ENCODE results near the gene EFNA2. TPM values are rescaled to one million over a fixed set of nuclear protein-coding genes. Genes with fewer than 3 reads are reported as not detected.
"Not testable (repeated sequence)": the region's sequence is repeated elsewhere in the genome, so short reads cannot be mapped to it uniquely, and the experiment has no call there.

The EFNA2 gene
- total RNA-seq, 3 donors from 2014 or later, result not detected

DNA sequence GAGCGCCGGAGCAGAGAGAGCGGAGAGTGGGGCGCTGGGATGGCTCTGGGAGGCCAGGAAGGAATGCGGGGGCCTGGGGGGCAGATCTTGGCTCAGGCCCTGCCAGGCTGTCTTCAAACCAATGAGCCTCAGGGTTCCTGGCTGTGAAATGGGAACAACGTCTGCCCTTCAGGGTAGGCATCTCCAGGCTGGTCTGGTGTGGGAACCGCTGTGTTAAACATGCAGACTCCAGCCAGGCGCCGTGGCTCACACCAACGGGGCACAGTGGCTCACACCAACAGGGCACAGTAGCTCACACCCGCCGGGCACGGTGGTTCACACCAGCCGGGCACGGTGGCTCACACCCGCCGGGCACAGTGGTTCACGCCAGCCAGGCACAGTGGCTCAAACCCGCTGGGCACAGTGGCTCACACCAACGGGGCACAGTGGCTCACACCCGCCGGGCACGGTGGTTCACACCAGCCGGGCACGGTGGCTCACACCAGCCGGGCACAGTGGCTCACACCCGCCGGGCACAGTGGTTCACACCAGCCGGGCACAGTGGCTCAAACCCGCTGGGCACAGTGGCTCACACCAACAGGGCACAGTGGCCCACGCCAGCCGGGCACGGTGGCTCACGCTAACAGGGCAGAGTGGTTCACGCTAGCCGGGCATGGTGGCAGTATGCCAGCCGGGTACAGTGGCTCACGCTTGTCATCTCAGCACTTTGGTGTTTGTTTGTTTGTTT is 40.1 kb downstream of the EFNA2 start:
- no peaks in the 10 kb centered on the region for H3K4me1 Mint-ChIP-seq (ENCODE audit: low read depth)
- no peak for ATAC-seq
- peaks cover 33% of the 10 kb centered on the region for H3K27me3 Mint-ChIP-seq (ENCODE audit: low read depth)
- no peak overlapping the region for H3K4me3 Mint-ChIP-seq
- no peaks in the 10 kb centered on the region for H3K9me3 Mint-ChIP-seq
- H3K36me3 Mint-ChIP-seq (ENCODE audit: insufficient read depth), result no peaks in the 10 kb centered on the region
- no peak for DNase-seq

DNA sequence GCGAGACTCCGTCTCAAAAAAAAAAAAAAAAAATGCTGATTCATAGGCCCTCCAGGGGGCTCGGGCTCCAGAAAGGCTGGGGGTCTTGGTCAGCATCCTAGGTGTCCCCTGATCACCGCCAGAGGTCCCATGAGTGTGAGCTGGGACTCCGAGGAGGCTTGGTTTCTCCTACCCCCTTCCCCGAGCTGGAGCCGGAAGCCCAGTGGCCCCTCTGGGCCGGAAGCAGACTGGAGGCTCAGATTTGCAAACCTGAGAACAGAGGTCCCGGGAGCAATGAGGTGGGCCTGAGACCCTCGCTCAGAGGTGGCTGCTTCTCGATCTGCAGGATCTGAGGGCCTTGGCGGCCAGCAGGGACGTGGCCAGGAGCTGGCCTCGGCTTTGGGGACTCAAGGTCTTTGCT is 41.5 kb downstream of the EFNA2 start:
- H3K4me1 Mint-ChIP-seq (ENCODE audit: low read depth), result no peaks in the 10 kb centered on the region
- H3K4me3 Mint-ChIP-seq, result no peak overlapping the region
- ATAC-seq (no peak), DNase-seq (no peak)
- H3K9me3 Mint-ChIP-seq, result no peaks in the 10 kb centered on the region
- no peaks in the 10 kb centered on the region for H3K36me3 Mint-ChIP-seq (ENCODE audit: insufficient read depth)
- H3K27me3 Mint-ChIP-seq (ENCODE audit: low read depth), result peaks cover 35% of the 10 kb centered on the region

DNA sequence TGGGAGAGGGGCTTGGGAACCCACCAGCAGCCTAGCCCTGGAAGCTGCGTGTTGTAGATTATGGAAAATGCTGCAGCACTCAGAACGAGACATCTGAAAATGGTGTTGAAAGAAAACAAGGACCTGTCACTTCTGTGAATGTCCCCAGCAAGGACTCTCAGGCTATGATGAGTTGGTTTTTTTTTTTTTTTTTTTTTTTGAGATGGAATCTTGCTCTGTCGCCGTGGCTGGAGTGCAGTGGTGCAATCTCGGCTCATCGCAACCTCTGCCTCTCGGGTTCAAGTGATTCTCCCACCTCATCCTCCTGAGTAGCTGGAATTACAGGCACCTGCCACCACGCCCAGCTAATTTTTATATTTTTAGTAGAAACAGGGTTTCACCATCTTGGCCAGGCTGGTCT is 46.5 kb downstream of the EFNA2 start:
- not testable (repeated sequence) for H3K36me3 Mint-ChIP-seq (ENCODE audit: insufficient read depth); H3K4me3 Mint-ChIP-seq; DNase-seq; H3K9me3 Mint-ChIP-seq; H3K4me1 Mint-ChIP-seq (ENCODE audit: low read depth); ATAC-seq
- H3K27me3 Mint-ChIP-seq (ENCODE audit: low read depth), result peaks cover 10% of the 10 kb centered on the region

DNA sequence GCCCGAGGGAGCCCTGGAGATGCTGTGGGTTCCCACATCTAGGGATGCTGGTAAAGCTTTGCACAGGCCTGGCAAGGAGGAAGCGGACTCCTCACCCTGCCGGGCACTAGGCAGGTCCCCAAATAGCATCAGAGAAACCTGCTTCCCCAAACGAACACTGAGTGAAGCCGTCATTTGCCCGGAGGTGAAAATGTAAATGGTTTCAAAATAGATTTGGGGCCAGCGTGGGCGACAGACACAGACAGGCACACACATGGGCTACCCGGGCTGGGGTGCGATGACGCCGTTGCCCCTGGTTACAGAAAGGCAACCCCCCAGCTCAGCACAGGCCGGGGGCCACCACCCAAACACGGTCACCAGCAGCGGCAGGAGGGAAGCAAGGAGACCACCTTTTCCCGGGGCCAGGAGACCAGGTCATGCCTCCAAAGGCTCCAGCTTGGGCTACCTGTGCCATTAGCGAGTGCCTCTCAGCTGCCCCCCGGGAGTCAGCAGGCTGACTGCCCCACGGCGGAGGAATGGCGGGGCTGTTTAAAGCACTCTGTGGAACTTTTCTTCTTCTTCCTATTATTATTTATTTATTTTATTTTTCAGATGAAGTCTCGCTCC is 50.5 kb downstream of the EFNA2 start:
- H3K27me3 Mint-ChIP-seq (ENCODE audit: low read depth), result peaks cover 9% of the 10 kb centered on the region
- H3K4me1 Mint-ChIP-seq (ENCODE audit: low read depth), result no peaks in the 10 kb centered on the region
- no peaks in the 10 kb centered on the region for H3K9me3 Mint-ChIP-seq
- H3K4me3 Mint-ChIP-seq, result no peak overlapping the region
- no peak for DNase-seq
- no peak for ATAC-seq
- H3K36me3 Mint-ChIP-seq (ENCODE audit: insufficient read depth), result no peaks in the 10 kb centered on the region

DNA sequence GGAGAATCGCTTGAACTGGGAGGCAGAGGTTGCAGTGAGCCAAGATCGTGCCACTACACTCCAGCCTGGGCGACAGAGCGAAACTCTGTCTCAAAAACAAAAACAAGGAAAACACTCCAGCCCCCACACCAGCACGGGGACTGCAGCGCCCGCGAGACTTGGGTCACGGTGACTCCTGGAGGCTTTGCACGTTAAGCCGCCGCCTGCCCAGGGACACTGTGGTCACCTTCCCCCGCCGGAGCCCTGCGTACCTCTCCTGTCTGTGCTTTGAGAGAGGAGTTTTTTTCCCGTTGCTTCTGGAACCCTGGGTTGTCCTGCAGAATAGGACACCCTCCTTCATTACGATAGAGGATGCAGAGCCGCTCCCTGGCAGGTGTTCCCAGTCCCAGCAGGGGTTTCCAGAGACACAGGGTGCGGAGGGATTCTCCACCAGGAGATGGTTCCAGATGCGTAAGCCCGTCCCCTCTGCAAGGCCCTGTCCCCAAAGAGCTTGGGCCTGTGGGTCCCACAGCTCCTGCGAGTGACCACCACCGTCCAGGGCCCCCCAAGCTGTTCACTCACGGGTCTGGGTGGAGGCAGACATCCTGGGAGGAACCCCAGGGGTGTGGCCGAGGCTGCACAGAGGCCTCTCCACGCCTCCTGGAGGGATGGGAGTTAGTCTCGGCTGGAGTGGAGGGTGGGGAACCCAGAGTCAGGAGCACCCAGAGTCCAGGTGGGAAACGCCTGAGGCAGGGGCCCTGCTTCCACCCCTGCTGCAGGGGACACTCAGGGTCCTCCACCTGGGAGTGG is 55.2 kb downstream of the EFNA2 start:
- DNase-seq (no peak), ATAC-seq (no peak)
- H3K4me1 Mint-ChIP-seq (ENCODE audit: low read depth), result peaks cover 3% of the 10 kb centered on the region
- H3K27me3 Mint-ChIP-seq (ENCODE audit: low read depth), result peaks cover 5% of the 10 kb centered on the region
- H3K9me3 Mint-ChIP-seq, result no peaks in the 10 kb centered on the region
- H3K36me3 Mint-ChIP-seq (ENCODE audit: insufficient read depth), result no peaks in the 10 kb centered on the region
- no peak overlapping the region for H3K4me3 Mint-ChIP-seq

DNA sequence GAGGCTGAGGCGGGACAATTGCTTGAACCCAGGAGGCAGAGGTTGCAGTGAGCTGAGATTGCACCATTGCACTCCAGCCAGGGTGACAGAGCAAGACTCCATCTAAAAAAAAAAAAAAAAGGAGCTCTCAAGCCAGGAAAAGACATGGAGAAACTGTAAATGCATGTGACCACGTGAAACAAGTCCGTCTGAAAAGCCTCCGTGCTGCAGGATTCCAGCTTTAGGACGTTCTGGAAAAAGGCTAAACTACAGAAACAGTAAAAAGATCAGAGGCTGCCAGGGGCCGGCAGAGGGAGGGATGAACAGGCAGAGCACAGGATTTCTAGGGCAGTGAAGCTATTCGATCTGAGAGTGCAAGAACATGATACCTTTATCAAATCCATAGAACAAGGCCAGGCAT is 57.4 kb downstream of the EFNA2 start:
- no peaks in the 10 kb centered on the region for H3K36me3 Mint-ChIP-seq (ENCODE audit: insufficient read depth)
- no peaks in the 10 kb centered on the region for H3K9me3 Mint-ChIP-seq
- ATAC-seq, result no peak
- H3K4me1 Mint-ChIP-seq (ENCODE audit: low read depth), result peaks cover 3% of the 10 kb centered on the region
- H3K4me3 Mint-ChIP-seq, result no peak overlapping the region
- H3K27me3 Mint-ChIP-seq (ENCODE audit: low read depth), result peaks cover 5% of the 10 kb centered on the region
- DNase-seq, result no peak

DNA sequence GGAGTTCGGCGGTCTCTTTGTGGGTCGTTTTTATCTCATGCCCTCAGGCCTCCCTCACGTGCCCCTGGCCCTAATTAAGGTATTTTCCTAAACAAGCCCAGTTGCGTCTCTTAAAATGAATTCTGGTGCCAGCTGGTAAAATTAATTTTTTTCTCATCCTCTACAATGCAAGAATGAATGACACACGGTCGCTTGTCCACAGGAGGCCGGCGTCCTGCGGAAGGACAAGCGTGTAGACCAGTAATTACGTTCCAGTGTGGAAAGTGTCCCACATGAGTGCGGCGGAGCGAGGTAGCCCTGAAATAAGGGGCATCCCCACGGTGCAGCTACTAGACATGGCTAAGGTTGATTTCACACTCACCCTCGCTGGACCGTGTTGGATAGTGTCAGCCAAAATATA is 63.5 kb downstream of the EFNA2 start:
- H3K4me1 Mint-ChIP-seq (ENCODE audit: low read depth), result peaks cover 3% of the 10 kb centered on the region

DNA sequence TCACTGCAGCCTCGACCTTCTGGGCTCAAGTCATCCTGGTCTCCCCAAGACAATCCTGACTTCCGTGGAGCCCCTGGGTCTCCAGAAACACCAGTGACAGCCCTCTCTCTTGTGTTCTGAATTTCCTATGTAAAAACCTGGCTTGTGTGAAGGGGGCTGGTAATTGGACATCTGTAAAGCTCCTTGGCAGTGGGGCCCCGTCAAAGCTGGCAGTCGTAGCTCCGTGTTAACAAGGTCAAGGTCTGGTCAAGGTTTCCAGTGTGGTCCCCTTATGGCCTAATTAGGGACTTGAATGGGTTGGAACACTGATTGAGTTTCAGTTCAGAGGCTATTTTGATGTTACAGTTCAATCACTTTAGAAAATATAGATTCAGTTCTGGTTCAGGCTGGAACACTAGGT is 65.2 kb downstream of the EFNA2 start:
- H3K9me3 Mint-ChIP-seq, result no peaks in the 10 kb centered on the region
- no peak overlapping the region for H3K4me3 Mint-ChIP-seq
- ATAC-seq, result no peak
- no peaks in the 10 kb centered on the region for H3K36me3 Mint-ChIP-seq (ENCODE audit: insufficient read depth)
- peaks cover 4% of the 10 kb centered on the region for H3K27me3 Mint-ChIP-seq (ENCODE audit: low read depth)
- DNase-seq, result no peak
- H3K4me1 Mint-ChIP-seq (ENCODE audit: low read depth), result peaks cover 4% of the 10 kb centered on the region

More for the DNA sequence above, 63.5 kb downstream of the EFNA2 start:
- peaks cover 4% of the 10 kb centered on the region for H3K27me3 Mint-ChIP-seq (ENCODE audit: low read depth)
- ATAC-seq (no peak), DNase-seq (no peak)
- no peaks in the 10 kb centered on the region for H3K36me3 Mint-ChIP-seq (ENCODE audit: insufficient read depth)
- H3K4me3 Mint-ChIP-seq, result no peak overlapping the region
- no peaks in the 10 kb centered on the region for H3K9me3 Mint-ChIP-seq

Other genes starting within 250 kb of the EFNA2 start
- gene ABCA7, start 245.8 kb upstream of the EFNA2 start, total RNA-seq, result 1 to 10 TPM; 7.1 to 8.7 (median 8.6) TPM
- gene ARHGAP45, start 218.7 kb upstream of the EFNA2 start, total RNA-seq, result 100 to 1,000 TPM; 128 to 133 (median 133) TPM
- gene POLR2E, start 190.5 kb upstream of the EFNA2 start, total RNA-seq, result 100 to 1,000 TPM; 303 to 380 (median 323) TPM
- gene GPX4, start 181.9 kb upstream of the EFNA2 start, total RNA-seq, result 100 to 1,000 TPM; 148 to 165 (median 162) TPM
- 100 to 1,000 TPM; 134 to 140 (median 139) TPM for gene SBNO2, start 111.6 kb upstream of the EFNA2 start, total RNA-seq
- gene STK11, start 80.1 kb upstream of the EFNA2 start, total RNA-seq, result 10 to 100 TPM; 64.4 to 72.0 (median 69.8) TPM
- 1 to 10 TPM in 2 of 3 donors, under 1 TPM in 1; 0.63 to 1.4 (median 1.1) TPM for gene CBARP, start 47.9 kb upstream of the EFNA2 start, total RNA-seq
- 100 to 1,000 TPM; 259 to 434 (median 312) TPM for gene ATP5F1D, start 44.1 kb upstream of the EFNA2 start, total RNA-seq
- 10 to 100 TPM; 63.2 to 70.0 (median 68.7) TPM for gene MIDN, start 37.3 kb upstream of the EFNA2 start, total RNA-seq
- 100 to 1,000 TPM; 269 to 294 (median 285) TPM for gene CIRBP, start 16.5 kb upstream of the EFNA2 start, total RNA-seq
- 100 to 1,000 TPM; 189 to 199 (median 194) TPM for gene FAM174C, start 10.3 kb upstream of the EFNA2 start, total RNA-seq
- 100 to 1,000 TPM; 124 to 142 (median 137) TPM for gene NDUFS7, start 98.0 kb downstream of the EFNA2 start, total RNA-seq
- gene GAMT, start 115.7 kb downstream of the EFNA2 start, total RNA-seq, result 10 to 100 TPM; 16.0 to 25.9 (median 23.1) TPM
- gene DAZAP1, start 121.7 kb downstream of the EFNA2 start, total RNA-seq, result 100 to 1,000 TPM; 296 to 322 (median 303) TPM
- gene RPS15, start 152.5 kb downstream of the EFNA2 start, total RNA-seq, result 1,000 to 10,000 TPM; 2,317 to 2,484 (median 2,379) TPM
- under 1 TPM; 0.13 to 0.45 (median 0.16) TPM for gene APC2, start 164.2 kb downstream of the EFNA2 start, total RNA-seq
- gene C19orf25, start 193.3 kb downstream of the EFNA2 start, total RNA-seq, result 10 to 100 TPM; 31.0 to 32.1 (median 32.0) TPM
- gene PCSK4, start 204.5 kb downstream of the EFNA2 start, total RNA-seq, result under 1 TPM; 0.46 to 0.50 (median 0.49) TPM
- gene REEP6, start 205.3 kb downstream of the EFNA2 start, total RNA-seq, result 1 to 10 TPM; 1.8 to 3.4 (median 1.9) TPM
- 1 to 10 TPM; 5.8 to 9.7 (median 6.8) TPM for gene ADAMTSL5, start 227.1 kb downstream of the EFNA2 start, total RNA-seq
- gene PLK5, start 238.2 kb downstream of the EFNA2 start, total RNA-seq, result not detected